HG03025 (cell line): ENCODE results near the gene STARD9.

ENCODE experiments used
- ATAC-seq: cut with Tn5 transposase; IDR thresholded peaks from one replicate; pipeline ENCODE4 v1.9.1; 2021; ENCODE audit warnings: mild to moderate bottlenecking, moderate library complexity; ENCODE audit not compliant: unreplicated experiment, low FRiP score

The STARD9 gene

DNA sequence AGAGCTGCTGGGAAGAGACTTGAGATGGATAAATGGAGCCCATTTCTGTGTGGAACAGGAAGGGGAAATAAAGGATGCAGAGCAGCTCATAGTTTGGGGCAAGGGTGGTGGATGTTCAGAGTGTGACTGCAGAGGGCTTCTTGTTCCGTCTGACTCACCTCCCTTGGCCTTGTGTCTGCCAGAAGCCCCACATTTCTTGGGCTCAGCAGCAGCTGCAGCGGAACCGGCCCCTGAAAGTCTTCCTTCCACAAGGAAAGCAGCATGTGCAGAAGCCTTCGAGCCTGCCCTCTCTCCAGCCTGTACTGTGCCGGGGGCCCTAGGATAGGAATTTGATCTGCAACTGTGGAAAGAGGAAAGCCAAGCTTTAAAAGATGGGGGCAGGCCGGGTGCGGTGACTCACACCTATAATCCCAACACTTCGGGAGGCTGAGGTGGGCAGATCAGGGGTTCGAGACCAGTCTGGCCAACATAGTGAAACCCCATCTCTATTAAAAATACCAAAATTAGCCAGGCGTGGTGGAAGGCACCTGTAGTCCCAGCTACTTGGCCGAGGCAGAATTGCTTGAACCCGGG is 150.0 kb downstream of the STARD9 start:
- ATAC-seq: no peak

DNA sequence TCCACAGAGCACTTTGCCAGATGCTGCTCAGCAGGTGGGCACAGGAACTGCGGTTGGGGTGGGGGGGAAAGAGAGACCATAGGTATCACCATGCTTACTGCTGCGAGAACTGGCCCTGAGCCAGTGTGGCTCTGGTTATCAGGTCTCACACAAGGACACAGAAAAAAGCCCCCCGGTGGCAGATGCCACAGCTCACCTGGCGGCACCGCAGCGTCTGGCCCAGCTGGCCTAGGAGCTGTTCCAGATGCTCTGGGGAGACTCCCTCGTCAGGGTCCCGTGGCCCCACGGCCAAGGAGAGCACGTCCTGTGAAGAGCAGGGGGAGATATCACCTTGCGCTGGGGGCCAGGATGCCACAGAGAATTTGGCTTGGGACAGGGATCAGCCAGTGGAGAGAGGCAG is 150.7 kb downstream of the STARD9 start:
- ATAC-seq: no peak

- no peak for ATAC-seq
Observed at GRCh38 chr15:42727750-42728381, 152.5 kb downstream of the STARD9 start.

- ATAC-seq: no peak
Observed at GRCh38 chr15:42728560-42728959, 153.2 kb downstream of the STARD9 start.

- ATAC-seq: no peak
Observed at GRCh38 chr15:42728972-42729371, 153.6 kb downstream of the STARD9 start.

GRCh38 chr15:42729409-42729808 is 154.0 kb downstream of the STARD9 start:
- ATAC-seq: no peak

DNA sequence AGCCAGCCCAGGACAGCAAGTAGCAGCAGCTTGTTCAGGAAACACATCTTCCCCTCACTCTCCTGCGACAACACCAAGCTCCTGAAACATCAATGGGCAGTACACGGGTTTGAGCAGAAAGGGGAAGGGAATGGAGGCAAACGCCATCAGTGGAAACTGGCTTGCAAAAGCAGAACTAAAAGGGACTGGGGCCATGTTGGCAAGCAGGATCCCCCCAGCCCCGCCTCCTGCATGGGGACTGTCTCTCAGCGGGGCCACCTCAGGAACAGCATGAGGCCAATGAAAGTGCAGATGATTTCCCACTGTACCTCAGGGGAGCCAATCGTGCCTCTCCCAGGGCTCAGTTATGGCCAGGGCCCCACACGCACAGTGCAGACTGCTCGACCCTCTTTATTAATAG is 154.7 kb downstream of the STARD9 start:
- ATAC-seq: no peak

- no peak for ATAC-seq
Observed at GRCh38 chr15:42730536-42730935, 155.1 kb downstream of the STARD9 start.

DNA sequence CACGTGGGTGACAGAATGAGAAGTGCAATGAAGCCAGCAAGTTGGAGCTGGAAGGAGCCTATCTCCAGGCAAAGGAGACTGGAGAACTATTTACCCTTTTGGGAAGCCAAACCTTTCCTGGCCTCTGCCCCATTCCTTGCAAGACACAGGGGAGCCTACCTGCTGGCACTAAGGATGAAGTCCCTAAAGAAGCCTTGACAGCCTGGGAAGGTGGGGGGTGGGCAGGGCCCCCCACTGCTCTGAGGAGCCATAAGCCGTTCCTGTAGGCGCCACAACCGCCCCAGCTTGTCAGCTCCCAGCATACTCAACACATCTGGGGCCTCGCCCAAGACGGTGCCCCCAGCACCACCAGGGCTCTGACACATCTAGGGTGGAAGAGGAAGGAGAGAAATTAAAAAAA is 156.1 kb downstream of the STARD9 start:
- no peak for ATAC-seq

DNA sequence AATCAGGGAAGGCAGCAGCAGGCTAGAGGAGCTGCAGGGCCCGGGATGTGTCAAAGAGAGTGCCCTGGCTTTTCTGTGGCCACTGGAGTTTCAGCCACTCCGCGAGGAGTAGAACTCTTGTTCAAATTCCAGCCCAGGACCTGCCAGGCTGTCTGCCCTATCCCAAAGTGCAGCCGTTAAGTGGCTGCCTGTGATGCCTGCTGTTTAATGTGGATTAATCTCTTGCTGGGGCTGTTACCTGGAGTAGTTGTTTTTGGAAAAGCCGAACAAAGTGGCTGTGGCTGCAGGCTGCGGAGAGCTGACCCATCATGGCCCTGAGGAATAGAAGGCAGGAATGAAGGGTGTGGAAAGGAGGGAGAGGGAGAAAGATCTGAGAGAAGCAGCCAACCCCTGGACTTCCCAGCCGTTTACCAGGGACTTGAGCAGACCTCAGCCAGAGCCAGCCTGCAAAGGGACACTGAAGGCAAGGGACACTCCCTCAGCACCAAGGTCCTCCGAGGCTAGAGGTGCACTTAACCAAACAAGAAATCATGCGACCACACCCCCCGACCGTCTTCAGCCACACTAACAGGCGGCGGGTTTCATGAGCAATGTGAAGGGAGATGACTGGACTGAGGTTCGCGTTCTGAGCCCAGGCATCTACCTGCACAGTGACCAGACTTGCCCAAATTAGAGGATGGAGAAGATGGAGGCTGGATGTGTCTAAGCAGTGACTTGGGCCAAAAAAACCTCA is 156.9 kb downstream of the STARD9 start:
- ATAC-seq: no peak

DNA sequence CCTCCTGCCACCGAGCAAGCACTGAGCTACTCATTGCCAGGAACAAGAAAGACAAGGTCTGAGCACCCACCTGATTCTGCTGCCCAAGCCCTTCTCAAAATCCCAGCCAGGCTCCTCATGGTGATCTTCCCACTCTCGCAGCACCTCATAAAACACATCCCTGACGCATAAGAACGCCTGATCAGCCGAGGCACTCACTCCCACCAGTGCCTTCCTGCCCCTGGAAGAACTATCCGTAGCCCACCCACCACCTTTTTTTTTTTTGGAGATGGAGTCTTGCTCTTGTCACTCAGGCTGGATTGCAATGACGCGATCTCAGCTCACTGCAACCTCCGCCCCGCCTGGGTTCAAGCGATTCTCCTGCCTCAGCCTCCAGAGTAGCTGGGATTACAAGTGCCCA is 157.6 kb downstream of the STARD9 start:
- no peak for ATAC-seq

- no peak for ATAC-seq
Observed at GRCh38 chr15:42734076-42734672, 158.8 kb downstream of the STARD9 start.

- ATAC-seq: no peak
Observed at GRCh38 chr15:42735382-42736165, 160.2 kb downstream of the STARD9 start.

- ATAC-seq: no peak
Observed at GRCh38 chr15:42736178-42736792, 160.9 kb downstream of the STARD9 start.

- ATAC-seq: peak; percentile 70
Observed at GRCh38 chr15:42736793-42737528, 161.6 kb downstream of the STARD9 start, which contains the start of gene CDAN1. TSS of gene CDAN1 (minus strand) at chr15:42737128. CDS start at chr15:42737102, 26 bp downstream.

DNA sequence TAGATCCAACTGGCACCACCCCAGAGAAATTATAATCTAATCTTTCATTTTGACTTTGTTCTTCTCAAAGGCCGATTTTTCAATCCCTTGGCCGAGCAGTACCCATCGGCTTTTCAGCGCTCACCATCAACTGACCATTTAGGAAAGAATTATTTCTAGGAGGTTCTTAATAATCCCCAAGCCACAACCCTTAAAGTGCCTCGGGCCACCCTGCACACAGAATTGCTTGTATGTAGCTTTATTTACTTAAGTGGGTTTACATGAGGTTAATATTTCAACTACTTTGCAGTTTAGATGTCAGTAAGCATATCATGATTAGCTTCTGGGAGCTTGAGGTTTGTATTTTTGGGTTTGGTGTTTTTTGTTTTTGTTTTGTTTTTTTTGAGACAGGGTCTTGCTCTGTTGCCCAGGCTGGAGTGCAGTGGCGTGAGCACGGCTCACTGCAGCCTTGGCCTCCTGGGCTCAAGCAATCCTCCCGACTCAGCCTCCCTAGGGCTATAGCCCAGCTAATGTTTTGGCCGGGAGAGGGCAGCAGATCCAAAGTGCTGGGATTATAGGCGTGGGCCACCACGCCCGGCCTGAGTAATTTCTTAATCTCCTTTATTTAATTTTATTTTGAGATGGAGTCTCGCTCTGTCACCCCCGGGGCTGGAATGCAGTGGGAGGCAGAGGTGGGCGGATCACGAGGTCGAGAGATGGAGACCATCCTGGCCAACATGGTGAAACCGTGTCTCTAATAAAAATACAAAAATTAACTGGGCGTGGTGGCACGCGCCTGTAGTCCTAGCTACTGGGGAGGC is 162.3 kb downstream of the STARD9 start:
- ATAC-seq: no peak

DNA sequence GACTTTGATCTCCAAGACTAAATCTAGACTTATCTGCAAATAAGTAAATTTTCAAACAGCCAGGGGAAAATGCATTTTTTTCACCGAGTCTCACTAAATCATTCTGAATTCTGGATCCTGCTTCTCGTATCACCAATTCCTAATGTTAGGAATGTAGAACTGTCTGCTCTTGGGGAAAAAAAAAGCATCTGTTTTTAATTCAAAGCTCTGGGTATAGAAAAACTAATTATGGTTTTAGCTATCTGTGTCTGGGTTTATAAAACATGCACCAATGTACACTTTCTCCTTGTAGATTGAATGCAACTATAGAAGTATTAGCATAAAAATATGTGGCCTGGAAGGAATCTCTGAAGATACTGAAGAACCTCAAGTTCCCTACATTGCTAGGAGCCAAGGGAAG is 166.3 kb downstream of the STARD9 start:
- ATAC-seq: no peak

DNA sequence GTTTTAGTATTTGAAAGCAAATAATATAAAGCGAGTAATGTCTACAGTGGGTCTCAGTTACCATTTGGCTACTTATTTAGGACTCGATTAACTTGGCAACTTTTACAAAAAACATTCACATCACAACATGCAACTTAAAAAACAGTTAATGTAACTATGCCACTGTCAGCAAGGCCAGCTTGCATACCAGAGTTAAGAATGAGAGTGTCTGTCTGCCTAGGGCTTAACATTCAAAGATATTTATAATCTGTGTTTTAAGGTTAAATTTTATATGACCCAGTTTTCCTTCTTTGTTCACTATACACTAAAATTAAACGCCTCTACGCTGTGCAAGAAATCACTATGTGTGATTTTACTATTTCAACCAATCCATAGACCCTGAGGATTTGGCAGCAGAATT is 166.7 kb downstream of the STARD9 start:
- no peak for ATAC-seq

- ATAC-seq: no peak
Observed at GRCh38 chr15:42744195-42744594, 168.8 kb downstream of the STARD9 start.
